CD4-positive, alpha-beta T cell (primary cell): ENCODE measurements around the gene HLA-DPA1. TPM values are rescaled to one million over a fixed set of nuclear protein-coding genes. Genes with fewer than 3 reads are reported as not detected.

ENCODE experiments used
- ATAC-seq: fragments of 200-7000 bp; cut with Tn5 transposase; one replicate; pipeline ENCODE4 v1.10.0; 2022; ENCODE audit warnings: mild to moderate bottlenecking; ENCODE audit not compliant: poor library complexity
- CTCF ChIA-PET: fragments of 350-600 bp; sonication (Branson Sonifier 250); formaldehyde crosslinking; loops from one replicate; lab custom pipeline; 2021; ENCODE audit warnings: antibody characterized with exemption, inconsistent platforms; lab: Charles Lee
- POLR2A ChIA-PET: fragments of 350-600 bp; sonication (Branson Sonifier 250); formaldehyde crosslinking; loops from one replicate; lab custom pipeline; 2021; ENCODE audit warnings: antibody characterized with exemption, inconsistent platforms; lab: Charles Lee
- DNase-seq, 14 experiments: peaks; one replicate each; pipeline ENCODE4 v3.0.0-alpha.2; 2013 to 2020; ENCODE audit warnings: mixed read lengths in 2 of 14
- H3K27ac ChIP-seq, 2 donors: one replicate each; pipeline versions ENCODE4 v1.5.1 to v1.7.0; 2013; ENCODE audit warnings: low read length in 2 of 2, low read depth in 1 of 2, mild to moderate bottlenecking in 1 of 2
- H3K27me3 ChIP-seq, 2 experiments: 1 replicate in 1 of 2; 2 replicates in 1 of 2; pipeline versions ENCODE4 v1.6.1 to v1.7.0; 2013; ENCODE audit warnings: low read length in 2 of 2, control low read depth in 1 of 2, mild to moderate bottlenecking in 1 of 2, moderate library complexity in 1 of 2; ENCODE audit not compliant: insufficient read depth in 2 of 2, control insufficient read depth in 1 of 2
- H3K36me3 ChIP-seq: one replicate; pipeline ENCODE4 v1.6.1; 2013; ENCODE audit warnings: low read length, control low read depth; ENCODE audit not compliant: insufficient read depth
- H3K4me1 ChIP-seq: one replicate; pipeline ENCODE4 v1.6.1; 2013; ENCODE audit warnings: low read length, control low read depth; ENCODE audit not compliant: insufficient read depth
- H3K4me3 ChIP-seq: one replicate; pipeline ENCODE4 v1.5.1; 2013; ENCODE audit warnings: mild to moderate bottlenecking, low read length, moderate library complexity
- H3K9me3 ChIP-seq, 2 experiments: 1 replicate in 1 of 2; 2 replicates in 1 of 2; pipeline versions ENCODE4 v1.6.1 to v1.7.0; 2013; ENCODE audit warnings: low read length in 2 of 2, mild to moderate bottlenecking in 2 of 2, control low read depth in 1 of 2, moderate library complexity in 1 of 2; ENCODE audit not compliant: control insufficient read depth in 1 of 2, insufficient read depth in 1 of 2
- H3K27ac Mint-ChIP-seq: one replicate; pipeline ENCODE4 v1.8.0; 2020; ENCODE audit warnings: mixed read lengths
- H3K27me3 Mint-ChIP-seq: one replicate; pipeline ENCODE4 v1.8.0; 2021; ENCODE audit warnings: mixed read lengths
- H3K36me3 Mint-ChIP-seq: one replicate; pipeline ENCODE4 v1.8.0; 2021; ENCODE audit warnings: low read depth, mixed read lengths
- H3K4me1 Mint-ChIP-seq: one replicate; pipeline ENCODE4 v1.8.0; 2021; ENCODE audit warnings: low read depth, mixed read lengths
- H3K4me3 Mint-ChIP-seq: one replicate; pipeline ENCODE4 v1.8.0; 2020; ENCODE audit warnings: mild to moderate bottlenecking, mixed read lengths
- H3K9me3 Mint-ChIP-seq: one replicate; pipeline ENCODE4 v1.8.0; 2020; ENCODE audit warnings: mixed read lengths
- intact Hi-C, 2 experiments: fragments of 100-400 bp; cut with DNase I in 1 of 2; cut with micrococcal nuclease in 1 of 2; formaldehyde crosslinking; loops; one replicate each; pipeline versions ENCODE4 v1.15.1 to v1.9.0; 2023 to 2025; cut with DNase I, micrococcal nuclease
- total RNA-seq, 174 experiments: library from RNA in 2 of 174; stranded (reverse) in 2 of 174; gene quantifications; one replicate each; pipeline ENCODE4 v1.2.3 and lab custom pipeline; 2021 to 2026
- TF ChIP-seq, protein P1 (sequence below): fragments of 200-600 bp; IDR thresholded peaks from one replicate; pipeline ENCODE4 v1.8.0; 2022; ENCODE audit warnings: antibody characterized with exemption, mild to moderate bottlenecking

HLA-DPA1 gene
- total RNA-seq, 2 experiments from 2014 or later, result 19.4 to 19.9 TPM

DNA sequence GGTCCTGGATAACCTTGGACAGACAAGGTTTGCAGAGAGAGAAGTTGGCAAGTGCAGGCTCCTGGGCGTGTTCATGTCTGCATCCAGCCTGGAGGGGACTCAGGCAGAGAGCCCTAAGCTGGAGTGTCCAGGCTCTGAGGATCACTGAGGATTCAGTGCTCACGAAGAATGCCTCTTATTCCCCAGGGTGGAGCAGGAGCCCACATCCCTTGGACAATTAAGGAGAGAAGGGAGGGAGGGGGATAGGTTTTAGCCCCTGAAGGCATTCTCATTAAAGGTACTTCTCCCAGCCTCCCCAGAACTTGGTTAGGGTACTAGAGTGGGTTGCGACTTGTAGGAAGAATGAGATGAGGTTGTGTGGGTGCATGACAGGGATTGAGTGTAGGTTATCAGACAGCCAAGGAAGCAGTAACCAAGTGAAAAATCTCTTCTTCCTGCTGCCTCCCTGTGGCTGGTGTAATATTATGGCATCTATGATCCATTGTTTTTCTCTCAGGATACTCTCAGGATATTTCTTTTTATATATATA lies 3.0 kb upstream of the HLA-DPA1 start:
- no peaks in the 10 kb centered on the region for H3K9me3 ChIP-seq
- peak in 1 of 14 experiments; percentile 28 for DNase-seq
- H3K27me3 ChIP-seq, result no peaks in the 10 kb centered on the region
- no peaks in the 10 kb centered on the region for H3K36me3 ChIP-seq
- peaks cover 41% of the 10 kb centered on the region for H3K4me1 ChIP-seq
- H3K9me3 Mint-ChIP-seq, result no peaks in the 10 kb centered on the region
- TF ChIP-seq, protein P1, sequence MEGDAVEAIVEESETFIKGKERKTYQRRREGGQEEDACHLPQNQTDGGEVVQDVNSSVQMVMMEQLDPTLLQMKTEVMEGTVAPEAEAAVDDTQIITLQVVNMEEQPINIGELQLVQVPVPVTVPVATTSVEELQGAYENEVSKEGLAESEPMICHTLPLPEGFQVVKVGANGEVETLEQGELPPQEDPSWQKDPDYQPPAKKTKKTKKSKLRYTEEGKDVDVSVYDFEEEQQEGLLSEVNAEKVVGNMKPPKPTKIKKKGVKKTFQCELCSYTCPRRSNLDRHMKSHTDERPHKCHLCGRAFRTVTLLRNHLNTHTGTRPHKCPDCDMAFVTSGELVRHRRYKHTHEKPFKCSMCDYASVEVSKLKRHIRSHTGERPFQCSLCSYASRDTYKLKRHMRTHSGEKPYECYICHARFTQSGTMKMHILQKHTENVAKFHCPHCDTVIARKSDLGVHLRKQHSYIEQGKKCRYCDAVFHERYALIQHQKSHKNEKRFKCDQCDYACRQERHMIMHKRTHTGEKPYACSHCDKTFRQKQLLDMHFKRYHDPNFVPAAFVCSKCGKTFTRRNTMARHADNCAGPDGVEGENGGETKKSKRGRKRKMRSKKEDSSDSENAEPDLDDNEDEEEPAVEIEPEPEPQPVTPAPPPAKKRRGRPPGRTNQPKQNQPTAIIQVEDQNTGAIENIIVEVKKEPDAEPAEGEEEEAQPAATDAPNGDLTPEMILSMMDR, result no peak
- ChIA-PET CTCF (no interaction called here), POLR2A (interaction anchor here (1.0 to 1.5 kb wide), 4 partner anchors 58 to 182 kb away, joined by 3 to 8 read pairs (median 6); no protein-coding TSS in a partner anchor)
- peak overlapping the region; percentile 90 for H3K4me3 Mint-ChIP-seq
- H3K36me3 Mint-ChIP-seq, result no peaks in the 10 kb centered on the region
- peaks cover 12% of the 10 kb centered on the region for H3K27me3 Mint-ChIP-seq
- peak overlapping the region in 1 of 2 donors; percentile 62 for H3K27ac ChIP-seq
- H3K4me1 Mint-ChIP-seq, result peaks cover 52% of the 10 kb centered on the region
- no peak for ATAC-seq
- H3K4me3 ChIP-seq, result peak overlapping the region; percentile 81
- peak overlapping the region; percentile 90 for H3K27ac Mint-ChIP-seq
- intact Hi-C loops, result no loop called here

DNA sequence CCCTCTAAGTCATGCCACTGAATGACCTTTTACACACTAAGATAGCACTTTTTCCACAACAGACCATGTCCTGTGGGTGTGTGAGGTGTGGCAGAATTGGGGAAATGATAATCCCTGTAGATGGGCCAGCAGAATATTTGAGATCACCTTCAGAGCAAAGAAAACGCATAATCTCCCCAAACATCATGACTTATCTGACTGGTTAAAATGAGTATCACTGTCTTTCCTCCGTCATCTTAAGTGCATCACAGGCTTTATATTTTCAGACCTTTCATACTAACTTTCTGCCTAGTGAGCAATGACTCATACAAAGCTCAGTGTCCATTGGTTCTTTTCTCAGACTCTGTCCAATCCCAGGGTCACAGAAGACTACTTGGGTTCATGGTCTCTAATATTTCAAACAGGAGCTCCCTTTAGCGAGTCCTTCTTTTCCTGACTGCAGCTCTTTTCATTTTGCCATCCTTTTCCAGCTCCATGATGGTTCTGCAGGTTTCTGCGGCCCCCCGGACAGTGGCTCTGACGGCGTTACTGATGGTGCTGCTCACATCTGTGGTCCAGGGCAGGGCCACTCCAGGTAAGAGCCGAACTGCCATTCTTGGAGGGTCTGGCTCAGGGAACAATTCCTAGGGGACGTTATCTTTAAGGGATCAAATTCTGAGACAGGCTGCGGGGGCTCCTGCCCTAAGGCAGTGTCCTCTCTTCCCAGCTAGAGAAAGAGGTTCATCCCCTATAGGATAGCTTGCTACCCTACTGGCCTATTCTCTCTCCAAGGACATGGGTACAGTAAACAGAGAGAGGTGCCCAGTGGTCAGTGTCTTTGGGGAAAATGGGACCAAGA lies 2.3 kb upstream of the HLA-DPA1 start, which contains the start of gene HLA-DPB1:
Gene HLA-DPB1 (plus strand): TSS at position 423 of the 838 bp plus-strand sequence. CDS start 52 bp downstream, at position 475.
- no peaks in the 10 kb centered on the region for H3K27me3 ChIP-seq
- H3K27ac ChIP-seq, result peak within 1 kb of the TSS in 1 of 2 donors; percentile 68
- Mint-ChIP-seq H3K27ac (peak within 1 kb of the TSS; percentile 90), H3K4me1 (peaks cover 59% of the 10 kb centered on the region), H3K9me3 (no peaks in the 10 kb centered on the region), H3K4me3 (peak within 1 kb of the TSS; percentile 90), H3K36me3 (no peaks in the 10 kb centered on the region), H3K27me3 (peaks cover 12% of the 10 kb centered on the region)
- intact Hi-C loops, result no loop called here
- H3K9me3 ChIP-seq, result no peaks in the 10 kb centered on the region
- peak; percentile 93 for ATAC-seq
- peak within 1 kb of the TSS; percentile 81 for H3K4me3 ChIP-seq
- TF ChIP-seq, protein P1, result no peak
- no peaks in the 10 kb centered on the region for H3K36me3 ChIP-seq
- H3K4me1 ChIP-seq, result peaks cover 39% of the 10 kb centered on the region
- CTCF ChIA-PET, result no interaction called here
- peak in 4 of 14 experiments; percentile 23 to 88 (median 86) for DNase-seq
- POLR2A ChIA-PET, result interaction anchor here (0.6 to 1.5 kb wide), 7 partner anchors 19 to 227 kb away, joined by 3 to 8 read pairs (median 3); partner anchors contain the start of gene RPS18

DNA sequence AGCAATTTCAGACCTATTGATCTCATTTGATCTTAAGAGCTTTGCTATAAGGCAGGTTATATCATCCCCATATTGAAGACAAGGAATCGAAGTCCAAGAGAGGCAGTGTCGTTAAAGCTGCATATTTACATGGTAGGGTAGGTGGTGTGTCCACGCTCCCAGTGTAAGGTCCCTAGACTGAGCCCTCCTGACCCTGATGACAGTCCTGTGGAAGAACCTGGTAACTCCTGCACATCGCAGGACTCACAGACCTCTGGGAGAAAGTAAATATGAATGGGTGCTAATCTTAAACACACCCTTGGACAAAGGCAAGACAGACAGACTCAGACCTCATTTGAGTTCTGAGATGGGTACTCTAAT lies 1.7 kb upstream of the HLA-DPA1 start:
- TF ChIP-seq, protein P1, result no peak
- Histone ChIP-seq H3K9me3 (no peaks in the 10 kb centered on the region), H3K4me1 (peaks cover 39% of the 10 kb centered on the region), H3K4me3 (peak overlapping the region; percentile 81), H3K36me3 (no peaks in the 10 kb centered on the region), H3K27me3 (no peaks in the 10 kb centered on the region), H3K27ac (peak overlapping the region in 1 of 2 donors; percentile 68)
- DNase-seq (no peak), ATAC-seq (no peak)
- POLR2A ChIA-PET, result interaction anchor here (0.6 to 1.5 kb wide), 6 partner anchors 18 to 227 kb away, joined by 3 to 8 read pairs (median 4); partner anchors contain the start of gene RPS18
- Mint-ChIP-seq H3K36me3 (no peaks in the 10 kb centered on the region), H3K4me3 (peak overlapping the region; percentile 90), H3K27me3 (peaks cover 9% of the 10 kb centered on the region), H3K27ac (peak overlapping the region; percentile 90), H3K4me1 (peaks cover 53% of the 10 kb centered on the region), H3K9me3 (no peaks in the 10 kb centered on the region)
- intact Hi-C loops, result no loop called here
- CTCF ChIA-PET, result no interaction called here
